ENCODE results near the gene KRTAP10-11. TPM values are rescaled to one million over a fixed set of nuclear protein-coding genes. Genes with fewer than 3 reads are reported as not detected.

Gene KRTAP10-11
- total RNA-seq, 1 donor from 2014 or later: not detected

DNA sequence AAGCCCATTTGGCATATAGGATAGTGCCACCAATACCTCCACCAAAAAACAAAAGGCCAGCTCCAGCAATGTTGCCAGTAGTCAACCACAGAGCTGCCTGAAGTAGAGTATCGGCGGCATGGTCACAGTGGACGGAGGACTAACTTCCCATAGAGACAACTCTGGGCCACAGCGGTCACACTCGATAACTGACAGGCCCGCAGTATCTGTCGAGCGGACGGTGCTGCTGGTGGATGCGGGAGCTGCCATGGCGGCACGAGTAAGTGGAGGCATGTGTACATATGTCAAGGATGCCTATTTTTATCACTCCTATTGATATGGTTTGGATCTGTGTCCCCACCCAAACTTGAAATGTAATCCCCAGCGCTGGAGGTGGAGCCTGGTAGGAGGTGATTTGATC lies 31.7 kb downstream of the KRTAP10-11 start:
- H3K36me3 ChIP-seq: no peaks in the 10 kb centered on the region
- H3K4me3 ChIP-seq: no peak overlapping the region
- H3K27me3 ChIP-seq (ENCODE audit: low read depth): peaks cover 12% of the 10 kb centered on the region
- no peak for DNase-seq
- intact Hi-C loops (cut with micrococcal nuclease): no loop called here
- peaks cover 6% of the 10 kb centered on the region for H3K9me3 ChIP-seq (replicated peaks)
- TF ChIP-seq CTCF (IDR thresholded peaks at IDR 0.05; ENCODE audit: borderline replicate concordance): no peak
- no peaks in the 10 kb centered on the region for H3K4me1 ChIP-seq
- no peak overlapping the region for H3K27ac ChIP-seq (replicated peaks)

DNA sequence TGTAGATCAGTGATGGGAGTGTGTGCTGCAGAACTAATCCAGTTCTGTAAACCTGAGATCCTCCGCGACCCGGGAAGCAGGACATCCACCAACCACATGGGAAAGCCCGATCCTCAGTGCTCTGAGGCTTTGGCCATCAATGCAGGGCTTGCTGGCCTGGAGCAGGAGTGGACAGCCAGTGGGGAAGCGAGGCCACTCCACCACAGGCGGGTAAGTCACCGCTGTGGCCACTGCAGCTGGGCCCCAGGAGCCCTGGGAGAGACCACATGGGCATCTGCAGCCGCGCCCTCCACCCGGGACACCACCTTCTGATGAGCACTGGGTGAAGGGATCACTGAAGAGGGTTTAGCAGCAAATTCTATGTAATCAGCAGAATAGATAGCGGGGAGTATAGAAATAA lies 34.9 kb downstream of the KRTAP10-11 start:
- no peaks in the 10 kb centered on the region for H3K9me3 ChIP-seq (replicated peaks)
- no peak overlapping the region for H3K4me3 ChIP-seq
- no peak overlapping the region for H3K27ac ChIP-seq (replicated peaks)
- peaks cover 18% of the 10 kb centered on the region for H3K27me3 ChIP-seq (ENCODE audit: low read depth)
- intact Hi-C loops (cut with micrococcal nuclease): no loop called here
- H3K36me3 ChIP-seq: no peaks in the 10 kb centered on the region
- no peaks in the 10 kb centered on the region for H3K4me1 ChIP-seq
- no peak for DNase-seq
- no peak for TF ChIP-seq CTCF (IDR thresholded peaks at IDR 0.05; ENCODE audit: borderline replicate concordance)

DNA sequence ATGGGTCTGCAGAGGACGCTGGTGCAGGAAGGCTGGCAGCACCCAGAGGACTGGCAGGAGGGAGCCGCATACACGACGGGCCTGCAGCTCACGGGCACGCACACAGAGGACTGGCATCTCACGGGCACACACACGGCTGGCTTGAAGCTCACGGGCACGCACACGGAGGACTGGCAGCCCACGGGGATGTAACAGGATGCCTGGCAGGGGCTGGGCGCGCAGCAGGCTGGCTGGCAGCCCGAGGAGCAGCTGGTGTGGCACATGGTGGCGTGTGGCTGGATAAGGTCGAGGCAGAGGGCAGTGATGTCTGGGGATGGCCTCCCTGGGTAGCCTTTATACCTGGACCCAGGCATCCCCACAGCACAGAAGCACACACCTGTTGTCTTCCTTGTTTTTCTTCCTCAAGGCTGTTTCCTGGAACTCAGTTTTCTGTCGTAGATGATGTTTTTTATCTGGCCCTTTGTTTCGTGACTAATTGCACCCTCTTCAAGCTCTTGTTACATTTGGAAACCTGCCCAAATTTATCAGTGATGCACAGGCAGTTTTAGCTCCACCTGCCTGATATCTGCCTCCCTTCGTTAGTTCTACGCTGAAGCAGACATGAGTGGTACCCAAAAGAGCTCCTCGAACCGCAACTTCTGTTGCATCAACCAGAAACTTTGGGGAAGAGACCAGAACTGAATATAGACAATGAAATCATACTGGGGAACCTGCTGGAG lies 35.8 kb downstream of the KRTAP10-11 start, which contains the start of gene KRTAP12-1:
Gene KRTAP12-1, minus strand, starts transcription at position 303 of the 719 bp plus-strand sequence. Its CDS starts 40 bp downstream, at position 263.
- H3K9me3 ChIP-seq (replicated peaks): no peaks in the 10 kb centered on the region
- no peaks in the 10 kb centered on the region for H3K36me3 ChIP-seq
- no peak within 1 kb of the TSS for H3K4me3 ChIP-seq
- no peak for TF ChIP-seq CTCF (IDR thresholded peaks at IDR 0.05; ENCODE audit: borderline replicate concordance)
- peaks cover 27% of the 10 kb centered on the region for H3K27me3 ChIP-seq (ENCODE audit: low read depth)
- no peak within 1 kb of the TSS for H3K27ac ChIP-seq (replicated peaks)
- no peaks in the 10 kb centered on the region for H3K4me1 ChIP-seq
- intact Hi-C loops (cut with micrococcal nuclease): no loop called here
- DNase-seq: no peak

GRCh38 chr21:44682580-44683151 lies 36.5 kb downstream of the KRTAP10-11 start:
- DNase-seq: no peak
- Histone ChIP-seq H3K27me3 (ENCODE audit: low read depth) (peaks cover 34% of the 10 kb centered on the region), H3K27ac (replicated peaks) (no peak overlapping the region), H3K4me3 (no peak overlapping the region), H3K9me3 (replicated peaks) (no peaks in the 10 kb centered on the region), H3K4me1 (no peaks in the 10 kb centered on the region), H3K36me3 (no peaks in the 10 kb centered on the region)
- intact Hi-C loops (cut with micrococcal nuclease): no loop called here
- TF ChIP-seq CTCF (IDR thresholded peaks at IDR 0.05; ENCODE audit: borderline replicate concordance): no peak

- H3K4me1 ChIP-seq: no peaks in the 10 kb centered on the region
- no peaks in the 10 kb centered on the region for H3K36me3 ChIP-seq
- no peak overlapping the region for H3K27ac ChIP-seq (replicated peaks)
- intact Hi-C loops (cut with micrococcal nuclease): no loop called here
- no peaks in the 10 kb centered on the region for H3K9me3 ChIP-seq (replicated peaks)
- DNase-seq: no peak
- peaks cover 47% of the 10 kb centered on the region for H3K27me3 ChIP-seq (ENCODE audit: low read depth)
- TF ChIP-seq CTCF (IDR thresholded peaks at IDR 0.05; ENCODE audit: borderline replicate concordance): no peak
- H3K4me3 ChIP-seq: no peak overlapping the region
Measured at GRCh38 chr21:44684077-44684476, 37.9 kb downstream of the KRTAP10-11 start.
